Measurements from ENCODE around the gene DNAI2. TPM values are rescaled to one million over a fixed set of nuclear protein-coding genes. Genes with fewer than 3 reads are reported as not detected.
"Not testable (repeated sequence)": the region's sequence is repeated elsewhere in the genome, so short reads cannot be mapped to it uniquely, and the experiment has no call there.

DNAI2 gene
- total RNA-seq, 1 donor from 2014 or later: not detected

GRCh38 chr17:74276051-74276476, 2.0 kb downstream of the DNAI2 start:
- H3K9me3 Mint-ChIP-seq (ENCODE audit: low read depth): no peaks in the 10 kb centered on the region
- no peak overlapping the region for H3K4me3 Mint-ChIP-seq (ENCODE audit: unreplicated experiment)
- H3K36me3 Mint-ChIP-seq (ENCODE audit: low read depth): no peaks in the 10 kb centered on the region
- H3K4me1 Mint-ChIP-seq (ENCODE audit: low read depth): peaks cover 38% of the 10 kb centered on the region
- DNase-seq (ENCODE audit: low spot score): no peak
- TF ChIP-seq, protein P1, sequence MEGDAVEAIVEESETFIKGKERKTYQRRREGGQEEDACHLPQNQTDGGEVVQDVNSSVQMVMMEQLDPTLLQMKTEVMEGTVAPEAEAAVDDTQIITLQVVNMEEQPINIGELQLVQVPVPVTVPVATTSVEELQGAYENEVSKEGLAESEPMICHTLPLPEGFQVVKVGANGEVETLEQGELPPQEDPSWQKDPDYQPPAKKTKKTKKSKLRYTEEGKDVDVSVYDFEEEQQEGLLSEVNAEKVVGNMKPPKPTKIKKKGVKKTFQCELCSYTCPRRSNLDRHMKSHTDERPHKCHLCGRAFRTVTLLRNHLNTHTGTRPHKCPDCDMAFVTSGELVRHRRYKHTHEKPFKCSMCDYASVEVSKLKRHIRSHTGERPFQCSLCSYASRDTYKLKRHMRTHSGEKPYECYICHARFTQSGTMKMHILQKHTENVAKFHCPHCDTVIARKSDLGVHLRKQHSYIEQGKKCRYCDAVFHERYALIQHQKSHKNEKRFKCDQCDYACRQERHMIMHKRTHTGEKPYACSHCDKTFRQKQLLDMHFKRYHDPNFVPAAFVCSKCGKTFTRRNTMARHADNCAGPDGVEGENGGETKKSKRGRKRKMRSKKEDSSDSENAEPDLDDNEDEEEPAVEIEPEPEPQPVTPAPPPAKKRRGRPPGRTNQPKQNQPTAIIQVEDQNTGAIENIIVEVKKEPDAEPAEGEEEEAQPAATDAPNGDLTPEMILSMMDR (IDR thresholded peaks at IDR 0.05): no peak
- peaks cover 16% of the 10 kb centered on the region for H3K27me3 Mint-ChIP-seq (ENCODE audit: low read depth)
- H3K27ac Mint-ChIP-seq (ENCODE audit: unreplicated experiment): peak overlapping the region; percentile 93

- Mint-ChIP-seq H3K4me3 (ENCODE audit: unreplicated experiment) (no peak overlapping the region), H3K27ac (ENCODE audit: unreplicated experiment) (peak overlapping the region; percentile 93), H3K27me3 (ENCODE audit: low read depth) (peaks cover 16% of the 10 kb centered on the region), H3K36me3 (ENCODE audit: low read depth) (no peaks in the 10 kb centered on the region), H3K4me1 (ENCODE audit: low read depth) (peaks cover 38% of the 10 kb centered on the region), H3K9me3 (ENCODE audit: low read depth) (no peaks in the 10 kb centered on the region)
- no peak for DNase-seq (ENCODE audit: low spot score)
- TF ChIP-seq, protein P1 (IDR thresholded peaks at IDR 0.05): no peak
Observed at GRCh38 chr17:74276541-74277009, 2.5 kb downstream of the DNAI2 start.

DNA sequence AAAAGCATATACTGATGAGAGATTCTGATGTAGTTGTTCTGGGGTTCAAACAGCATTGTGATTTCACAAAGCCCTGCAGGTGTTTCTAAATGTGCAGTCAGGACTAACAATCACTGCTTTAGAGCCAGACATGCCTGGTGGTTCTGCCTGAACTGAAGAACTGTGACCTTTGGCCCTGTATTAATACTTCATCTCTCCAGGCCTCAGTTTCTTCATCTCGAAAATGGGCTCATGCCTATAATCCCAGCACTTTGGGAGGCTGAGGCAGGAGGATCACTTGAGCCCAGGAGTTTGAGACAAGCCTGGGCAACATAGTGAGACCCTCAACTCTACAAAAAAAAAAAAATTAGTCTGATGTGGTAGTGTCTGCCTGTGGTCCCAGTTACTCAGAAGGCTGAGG, 3.9 kb downstream of the DNAI2 start:
- Mint-ChIP-seq H3K4me3 (ENCODE audit: unreplicated experiment) (no peak overlapping the region), H3K36me3 (ENCODE audit: low read depth) (no peaks in the 10 kb centered on the region), H3K9me3 (ENCODE audit: low read depth) (no peaks in the 10 kb centered on the region), H3K27ac (ENCODE audit: unreplicated experiment) (no peak overlapping the region), H3K4me1 (ENCODE audit: low read depth) (peaks cover 28% of the 10 kb centered on the region), H3K27me3 (ENCODE audit: low read depth) (peaks cover 13% of the 10 kb centered on the region)
- DNase-seq (ENCODE audit: low spot score): no peak
- TF ChIP-seq, protein P1 (IDR thresholded peaks at IDR 0.05): no peak

- H3K27ac Mint-ChIP-seq (ENCODE audit: unreplicated experiment); H3K9me3 Mint-ChIP-seq (ENCODE audit: low read depth); H3K4me3 Mint-ChIP-seq (ENCODE audit: unreplicated experiment); DNase-seq (ENCODE audit: low spot score); H3K27me3 Mint-ChIP-seq (ENCODE audit: low read depth); H3K36me3 Mint-ChIP-seq (ENCODE audit: low read depth): not testable (repeated sequence)
- peaks cover 18% of the 10 kb centered on the region for H3K4me1 Mint-ChIP-seq (ENCODE audit: low read depth)
Observed at GRCh38 chr17:74279617-74280016, 5.6 kb downstream of the DNAI2 start.

GRCh38 chr17:74280093-74280513, 6.1 kb downstream of the DNAI2 start:
- Mint-ChIP-seq H3K4me1 (ENCODE audit: low read depth) (peaks cover 20% of the 10 kb centered on the region), H3K27me3 (ENCODE audit: low read depth) (peaks cover 5% of the 10 kb centered on the region), H3K4me3 (ENCODE audit: unreplicated experiment) (no peak overlapping the region), H3K9me3 (ENCODE audit: low read depth) (no peaks in the 10 kb centered on the region), H3K27ac (ENCODE audit: unreplicated experiment) (no peak overlapping the region), H3K36me3 (ENCODE audit: low read depth) (no peaks in the 10 kb centered on the region)
- TF ChIP-seq, protein P1 (IDR thresholded peaks at IDR 0.05): no peak
- DNase-seq (ENCODE audit: low spot score): no peak

GRCh38 chr17:74281799-74282198, 7.8 kb downstream of the DNAI2 start:
- Mint-ChIP-seq H3K36me3 (ENCODE audit: low read depth) (no peaks in the 10 kb centered on the region), H3K27me3 (ENCODE audit: low read depth) (peaks cover 5% of the 10 kb centered on the region), H3K4me3 (ENCODE audit: unreplicated experiment) (no peak overlapping the region), H3K27ac (ENCODE audit: unreplicated experiment) (no peak overlapping the region), H3K4me1 (ENCODE audit: low read depth) (peaks cover 6% of the 10 kb centered on the region), H3K9me3 (ENCODE audit: low read depth) (no peaks in the 10 kb centered on the region)
- TF ChIP-seq, protein P1 (IDR thresholded peaks at IDR 0.05): no peak
- DNase-seq (ENCODE audit: low spot score): no peak

DNA sequence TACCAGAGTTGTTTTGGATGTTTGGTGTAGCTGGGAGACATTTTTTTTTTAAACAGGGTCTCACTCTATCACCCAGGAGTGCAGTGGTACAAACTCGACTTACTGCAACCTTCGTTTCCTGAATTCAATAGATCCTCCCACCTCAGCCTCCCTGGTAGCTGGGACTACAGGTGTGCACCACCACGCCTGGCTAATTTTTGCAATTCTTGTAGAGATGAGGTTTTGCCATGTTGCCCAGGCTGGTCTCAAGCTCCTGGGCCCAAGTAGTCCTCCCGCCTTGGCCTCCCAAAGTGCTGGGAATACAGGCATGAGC, 8.2 kb downstream of the DNAI2 start:
- not testable (repeated sequence) for H3K36me3 Mint-ChIP-seq (ENCODE audit: low read depth); H3K27me3 Mint-ChIP-seq (ENCODE audit: low read depth); H3K4me1 Mint-ChIP-seq (ENCODE audit: low read depth)

More for the DNA sequence above, 8.2 kb downstream of the DNAI2 start:
- not testable (repeated sequence) for DNase-seq (ENCODE audit: low spot score); H3K27ac Mint-ChIP-seq (ENCODE audit: unreplicated experiment); H3K9me3 Mint-ChIP-seq (ENCODE audit: low read depth); H3K4me3 Mint-ChIP-seq (ENCODE audit: unreplicated experiment)

All from chondrocyte (in vitro differentiated cells).